Measurements from ENCODE around the gene DIDO1. TPM values are rescaled to one million over a fixed set of nuclear protein-coding genes. Genes with fewer than 3 reads are reported as not detected.

Gene DIDO1
- total RNA-seq, 4 donors from 2014 or later, result 24.2 to 39.3 (median 28.7) TPM

- Histone ChIP-seq H3K9me3 (no peaks in the 10 kb centered on the region), H3K4me1 (no peaks in the 10 kb centered on the region), H3K27me3 (no peaks in the 10 kb centered on the region), H3K27ac (no peak overlapping the region), H3K4me3 (no peak overlapping the region), H3K36me3 (peaks cover 4 to 95% of the 10 kb centered on the region in 2 donors)
- intact Hi-C loops (cut with DNase I; ENCODE audit: low total_unique reads), result no loop called here
- in situ Hi-C loops (cut with MboI; ENCODE audit: low sequenced_read_pairs in 4 of 4), result loop anchor here in 2 of 4 donors (10.0 to 25.0 kb wide), 2 partner anchors 121 to 124 kb away; partner anchors contain the start of gene BHLHE23 (in 1 of the 2)
- ATAC-seq, result no peak
- TF ChIP-seq CTCF (IDR thresholded peaks at IDR 0.05 in 4 of 5, conservative IDR thresholded peaks at IDR 0.05 in 1 of 5) (no peak), POLR2A (IDR thresholded peaks at IDR 0.05) (no peak)
- no peak for DNase-seq
Measured at GRCh38 chr20:62891111-62891510, 35.2 kb downstream of the DIDO1 start.

GRCh38 chr20:62890444-62890843 lies 35.9 kb downstream of the DIDO1 start:
- Histone ChIP-seq H3K36me3 (peaks cover 4 to 89% of the 10 kb centered on the region in 2 donors), H3K4me1 (no peaks in the 10 kb centered on the region), H3K27me3 (no peaks in the 10 kb centered on the region), H3K4me3 (no peak overlapping the region), H3K9me3 (no peaks in the 10 kb centered on the region), H3K27ac (no peak overlapping the region)
- DNase-seq (no peak), ATAC-seq (no peak)
- in situ Hi-C loops (cut with MboI; ENCODE audit: low sequenced_read_pairs in 4 of 4) (loop anchor here in 2 of 4 donors (10.0 to 25.0 kb wide), 2 partner anchors 122 to 124 kb away; partner anchors contain the start of gene BHLHE23 (in 1 of the 2)), intact Hi-C loops (cut with DNase I; ENCODE audit: low total_unique reads) (no loop called here)
- TF ChIP-seq POLR2A (IDR thresholded peaks at IDR 0.05) (no peak), CTCF (IDR thresholded peaks at IDR 0.05 in 4 of 5, conservative IDR thresholded peaks at IDR 0.05 in 1 of 5) (no peak)

GRCh38 chr20:62889871-62890270 lies 36.4 kb downstream of the DIDO1 start:
- Histone ChIP-seq H3K4me3 (no peak overlapping the region), H3K27me3 (no peaks in the 10 kb centered on the region), H3K9me3 (no peaks in the 10 kb centered on the region), H3K4me1 (no peaks in the 10 kb centered on the region), H3K27ac (no peak overlapping the region), H3K36me3 (peaks cover 4 to 84% of the 10 kb centered on the region in 2 donors)
- in situ Hi-C loops (cut with MboI; ENCODE audit: low sequenced_read_pairs in 4 of 4), result loop anchor here in 2 of 4 donors (10.0 to 25.0 kb wide), 2 partner anchors 122 to 125 kb away; partner anchors contain the start of gene BHLHE23 (in 1 of the 2)
- DNase-seq (no peak), ATAC-seq (no peak)
- TF ChIP-seq POLR2A (IDR thresholded peaks at IDR 0.05) (no peak), CTCF (IDR thresholded peaks at IDR 0.05 in 4 of 5, conservative IDR thresholded peaks at IDR 0.05 in 1 of 5) (no peak)
- intact Hi-C loops (cut with DNase I; ENCODE audit: low total_unique reads), result no loop called here

DNA sequence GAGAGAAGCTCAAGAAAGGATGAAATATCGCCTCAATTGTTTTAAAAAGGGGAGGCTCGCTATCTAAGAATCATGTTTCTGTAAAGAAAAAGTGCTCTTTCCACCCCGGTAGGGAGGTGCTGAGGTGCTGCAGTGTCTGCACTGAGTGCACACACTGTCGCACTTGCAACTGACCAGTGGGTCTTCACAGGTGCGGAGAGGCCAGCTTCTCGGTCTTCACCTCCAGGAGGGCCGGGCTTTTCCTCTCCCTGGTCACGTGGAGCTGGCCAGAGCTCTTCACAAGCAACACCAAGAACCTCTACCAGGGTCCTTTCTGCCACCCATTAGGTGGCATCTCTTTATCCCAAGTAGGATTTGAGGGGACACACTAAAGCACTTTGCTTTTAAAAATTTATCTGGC lies 36.9 kb downstream of the DIDO1 start:
- H3K27ac ChIP-seq, result no peak overlapping the region

More for the DNA sequence above, 36.9 kb downstream of the DIDO1 start:
- no peak for TF ChIP-seq POLR2A (IDR thresholded peaks at IDR 0.05)
- no peak for TF ChIP-seq CTCF (IDR thresholded peaks at IDR 0.05 in 4 of 5, conservative IDR thresholded peaks at IDR 0.05 in 1 of 5)
- intact Hi-C loops (cut with DNase I; ENCODE audit: low total_unique reads) (no loop called here), in situ Hi-C loops (cut with MboI; ENCODE audit: low sequenced_read_pairs in 4 of 4) (loop anchor here in 1 of 4 donors (25.0 kb wide), 1 partner anchor 123 kb away; the partner anchor contains the start of gene BHLHE23)
- Histone ChIP-seq H3K4me1 (no peaks in the 10 kb centered on the region), H3K4me3 (no peak overlapping the region), H3K36me3 (peaks cover 4 to 79% of the 10 kb centered on the region in 2 donors), H3K9me3 (no peaks in the 10 kb centered on the region), H3K27me3 (no peaks in the 10 kb centered on the region)
- no peak for DNase-seq
- no peak for ATAC-seq

Measured in gastrocnemius medialis (tissue), 4 donors.